ENCODE measurements around the gene ZFP1. TPM values are rescaled to one million over a fixed set of nuclear protein-coding genes. Genes with fewer than 3 reads are reported as not detected.

The ZFP1 gene
- total and polyA plus RNA-seq, 2 of the 4 experiments (the other 2 are of a cell fraction): 3.8 to 16.0 TPM

- Histone ChIP-seq H3K27me3 (ENCODE audit: control insufficient read depth, insufficient read depth, low read length) (no peaks in the 10 kb centered on the region), H4K20me1 (ENCODE audit: insufficient read depth, low read length) (peaks cover 10% of the 10 kb centered on the region), H3K27ac (ENCODE audit: insufficient read depth, low read length) (peak overlapping the region; percentile 43), H3K4me3 (ENCODE audit: insufficient read depth, low read depth, low read length) (no peak overlapping the region), H3K36me3 (ENCODE audit: control insufficient read depth, insufficient read depth, low read length) (no peaks in the 10 kb centered on the region; the same call in 1 of the 2 replicates), H3K18ac (ENCODE audit: low read depth, low read length) (peak overlapping the region; percentile 51), H3K9ac (ENCODE audit: low read depth, low read length) (peak overlapping the region; percentile 54; the same call in 1 of the 2 replicates), H2AK5ac (ENCODE audit: low read depth, low read length) (peak overlapping the region; percentile 79), H3K4ac (ENCODE audit: low read depth, low read length) (peak overlapping the region; percentile 93), H2AK9ac (replicated peaks; ENCODE audit: low read depth, low read length, poor library complexity) (peak overlapping the region; percentile 17), H2BK20ac (ENCODE audit: low read depth, low read length) (0 out of 2 replicates have a peak overlapping the region, but pooled peaks have one; percentile 79), H3K9me1 (ENCODE audit: insufficient read depth, low read length) (peaks cover 25% of the 10 kb centered on the region), H2BK5ac (ENCODE audit: low read depth, low read length, poor library complexity, severe bottlenecking) (peak overlapping the region; percentile 86), H3K9me3 (ENCODE audit: control insufficient read depth, insufficient read depth, low read length) (no peaks in the 10 kb centered on the region), H3K14ac (replicated peaks; ENCODE audit: low read depth, low read length) (0 out of 2 replicates have a peak overlapping the region, but pooled peaks have one; percentile 7), H4K8ac (ENCODE audit: low read depth in 2 of 2, low read length in 2 of 2) (peak overlapping the region; percentile 22 to 38; a peak in 2 of 4 replicates), H3K4me1 (ENCODE audit: control insufficient read depth, insufficient read depth, low read length) (peaks cover 49% of the 10 kb centered on the region), H2BK15ac (ENCODE audit: low read depth, low read length) (peak overlapping the region; percentile 76; the same call in 2 of the 3 replicates), H4K91ac (ENCODE audit: insufficient read depth, low read depth, low read length) (peak overlapping the region; percentile 82), H3K4me2 (ENCODE audit: low read depth, low read length) (no peak overlapping the region; the same call in 1 of the 2 replicates), H3K56ac (ENCODE audit: extremely low read depth, insufficient read depth, low read length) (no peak overlapping the region), H4K5ac (ENCODE audit: low read depth, low read length) (peak overlapping the region; percentile 73), H3K23ac (ENCODE audit: low read depth, low read length) (no peak overlapping the region), H3K79me1 (ENCODE audit: low read depth in 1 of 2, low read length in 2 of 2) (peaks cover 4 to 51% of the 10 kb centered on the region in 2 experiments; a peak in 3 of 4 replicates), H2BK120ac (ENCODE audit: low read depth, low read length) (peak overlapping the region; percentile 58), H2AFZ (replicated peaks; ENCODE audit: low read length, poor library complexity) (no peak overlapping the region)
- CTCF ChIA-PET: interaction anchor here (0.6 to 1.8 kb wide), 3 partner anchors 76 to 111 kb away, joined by 3 to 5 read pairs (median 4); partner anchors contain the start of gene ZNRF1
- no peak for DNase-seq
- BruUV-seq (replicated peaks): no TSS peak
- intact Hi-C loops (cut with micrococcal nuclease): loop anchor here (5.0 kb wide), 1 partner anchor 297 kb away; no protein-coding TSS in a partner anchor
- dilution Hi-C loops (cut with HindIII; ENCODE audit: low sequenced_read_pairs, unreplicated experiment): no loop called here
- no peak for TF ChIP-seq NFE2L2 (IDR thresholded peaks at IDR 0.05; ENCODE audit: low read depth, low read length)
- TF ChIP-seq, protein P1, sequence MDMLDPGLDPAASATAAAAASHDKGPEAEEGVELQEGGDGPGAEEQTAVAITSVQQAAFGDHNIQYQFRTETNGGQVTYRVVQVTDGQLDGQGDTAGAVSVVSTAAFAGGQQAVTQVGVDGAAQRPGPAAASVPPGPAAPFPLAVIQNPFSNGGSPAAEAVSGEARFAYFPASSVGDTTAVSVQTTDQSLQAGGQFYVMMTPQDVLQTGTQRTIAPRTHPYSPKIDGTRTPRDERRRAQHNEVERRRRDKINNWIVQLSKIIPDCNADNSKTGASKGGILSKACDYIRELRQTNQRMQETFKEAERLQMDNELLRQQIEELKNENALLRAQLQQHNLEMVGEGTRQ (IDR thresholded peaks at IDR 0.05; ENCODE audit: low read depth, low read length): no peak
- no peak for TF ChIP-seq MAFK (IDR thresholded peaks at IDR 0.05; ENCODE audit: low read depth, low read length)
- no peak for TF ChIP-seq RCOR1 (IDR thresholded peaks at IDR 0.05; ENCODE audit: insufficient replicate concordance, low read length)
- TF ChIP-seq CTCF (conservative IDR thresholded peaks at IDR 0.05; ENCODE audit: low read depth, low read length): no peak
- TF ChIP-seq ELK1 (IDR thresholded peaks at IDR 0.05; ENCODE audit: borderline replicate concordance, low read depth, low read length): no peak
- TF ChIP-seq MAZ (IDR thresholded peaks at IDR 0.05; ENCODE audit: borderline replicate concordance, low read depth, low read length): no peak
- TF ChIP-seq RFX5 (IDR thresholded peaks at IDR 0.05; ENCODE audit: low read depth, low read length): no peak
- TF ChIP-seq MXI1 (IDR thresholded peaks at IDR 0.05; ENCODE audit: borderline replicate concordance, low read depth, low read length): no peak
- no peak for ATAC-seq (ENCODE audit: low read depth)
- WGBS, 2 experiments (ENCODE audit: extremely low coverage in 2 of 2, insufficient read length in 1 of 2): 80% methylated on average over 2 of the region's 10 CpGs; no CpG with 5 or more reads in 1 of the 2 experiments
- in situ Hi-C loops (cut with MboI; ENCODE audit: low sequenced_read_pairs): loop anchor here (5.0 kb wide), 1 partner anchor 107 kb away; no protein-coding TSS in a partner anchor
- POLR2A ChIA-PET (ENCODE audit: unreplicated experiment): no interaction called here
Observed at GRCh38 chr16:75109732-75110243, 38.5 kb upstream of the ZFP1 start.

Data from IMR-90 (cell line).